Nephron progenitor cell (in vitro differentiated cells): Measurements from ENCODE around the gene GNB5.

Experiments used
- DNase-seq: peaks from one replicate; pipeline ENCODE4 v3.0.0; 2021
- H3K27ac Mint-ChIP-seq: 2 replicates; pipeline ENCODE4 v1.8.0; 2021; ENCODE audit warnings: mild to moderate bottlenecking, moderate library complexity, mixed read lengths
- H3K27me3 Mint-ChIP-seq: 2 replicates; pipeline ENCODE4 v1.8.0; 2021; ENCODE audit warnings: mild to moderate bottlenecking, low read depth, mixed read lengths; ENCODE audit not compliant: poor library complexity
- H3K36me3 Mint-ChIP-seq: 2 replicates; pipeline ENCODE4 v1.8.0; 2021; ENCODE audit warnings: low read depth, mixed read lengths
- H3K4me1 Mint-ChIP-seq: 2 replicates; pipeline ENCODE4 v1.8.0; 2021; ENCODE audit warnings: mixed read lengths
- H3K4me3 Mint-ChIP-seq: 2 replicates; pipeline ENCODE4 v1.8.0; 2021; ENCODE audit warnings: mild to moderate bottlenecking, moderate library complexity, mixed read lengths
- H3K9me3 Mint-ChIP-seq: 2 replicates; pipeline ENCODE4 v1.8.0; 2021; ENCODE audit warnings: mild to moderate bottlenecking, moderate library complexity, mixed read lengths
- TF ChIP-seq, protein P1 (sequence below): fragments of 200-600 bp; sonication (generic); IDR thresholded peaks from 2 replicates; pipeline ENCODE4 v1.5.0; 2021; ENCODE audit warnings: antibody characterized with exemption

Gene GNB5

DNA sequence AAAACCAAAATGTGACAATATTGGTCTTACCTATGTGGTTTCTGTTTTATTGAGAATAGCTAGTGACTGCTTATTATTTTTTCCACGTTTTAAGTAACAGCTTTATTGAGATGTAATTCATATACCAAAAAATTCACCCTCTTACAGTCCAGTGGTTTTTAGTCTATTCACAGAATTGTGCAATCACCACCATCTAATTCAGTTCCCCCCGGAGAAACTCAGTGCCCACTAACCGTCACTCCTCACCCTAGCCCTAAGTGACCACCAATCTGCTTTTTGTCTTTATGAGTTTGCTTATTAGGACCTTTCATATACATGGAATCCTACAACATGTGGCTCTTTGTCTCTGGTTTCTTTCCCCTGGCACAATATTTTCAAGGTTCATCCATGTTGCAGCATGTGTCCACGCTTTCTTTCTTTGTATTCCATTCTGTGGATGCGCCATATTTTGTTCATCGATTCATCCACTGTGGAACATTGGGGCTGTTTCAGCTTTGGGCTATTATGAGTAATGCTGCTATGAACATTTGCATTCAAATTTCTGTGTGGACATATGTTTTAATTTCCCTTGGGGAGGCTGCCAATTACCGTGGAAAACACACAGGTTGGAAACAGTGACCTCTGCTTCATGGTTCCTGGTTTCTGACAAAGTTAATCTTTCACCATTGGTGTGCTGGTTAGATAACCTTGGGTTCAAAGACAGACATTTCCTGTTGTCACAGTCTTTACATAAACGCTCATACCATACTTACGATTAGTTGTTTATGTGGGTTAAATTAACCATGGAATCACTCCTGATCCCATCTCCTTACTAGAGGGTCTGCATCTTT is 75.4 kb downstream of the GNB5 start:
- DNase-seq: no peak
- Mint-ChIP-seq H3K27ac (no peak overlapping the region), H3K4me1 (peaks cover 24% of the 10 kb centered on the region), H3K36me3 (no peaks in the 10 kb centered on the region), H3K27me3 (peaks cover 7% of the 10 kb centered on the region), H3K9me3 (peaks cover 8% of the 10 kb centered on the region), H3K4me3 (no peak overlapping the region)
- TF ChIP-seq, protein P1, sequence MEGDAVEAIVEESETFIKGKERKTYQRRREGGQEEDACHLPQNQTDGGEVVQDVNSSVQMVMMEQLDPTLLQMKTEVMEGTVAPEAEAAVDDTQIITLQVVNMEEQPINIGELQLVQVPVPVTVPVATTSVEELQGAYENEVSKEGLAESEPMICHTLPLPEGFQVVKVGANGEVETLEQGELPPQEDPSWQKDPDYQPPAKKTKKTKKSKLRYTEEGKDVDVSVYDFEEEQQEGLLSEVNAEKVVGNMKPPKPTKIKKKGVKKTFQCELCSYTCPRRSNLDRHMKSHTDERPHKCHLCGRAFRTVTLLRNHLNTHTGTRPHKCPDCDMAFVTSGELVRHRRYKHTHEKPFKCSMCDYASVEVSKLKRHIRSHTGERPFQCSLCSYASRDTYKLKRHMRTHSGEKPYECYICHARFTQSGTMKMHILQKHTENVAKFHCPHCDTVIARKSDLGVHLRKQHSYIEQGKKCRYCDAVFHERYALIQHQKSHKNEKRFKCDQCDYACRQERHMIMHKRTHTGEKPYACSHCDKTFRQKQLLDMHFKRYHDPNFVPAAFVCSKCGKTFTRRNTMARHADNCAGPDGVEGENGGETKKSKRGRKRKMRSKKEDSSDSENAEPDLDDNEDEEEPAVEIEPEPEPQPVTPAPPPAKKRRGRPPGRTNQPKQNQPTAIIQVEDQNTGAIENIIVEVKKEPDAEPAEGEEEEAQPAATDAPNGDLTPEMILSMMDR: no peak

DNA sequence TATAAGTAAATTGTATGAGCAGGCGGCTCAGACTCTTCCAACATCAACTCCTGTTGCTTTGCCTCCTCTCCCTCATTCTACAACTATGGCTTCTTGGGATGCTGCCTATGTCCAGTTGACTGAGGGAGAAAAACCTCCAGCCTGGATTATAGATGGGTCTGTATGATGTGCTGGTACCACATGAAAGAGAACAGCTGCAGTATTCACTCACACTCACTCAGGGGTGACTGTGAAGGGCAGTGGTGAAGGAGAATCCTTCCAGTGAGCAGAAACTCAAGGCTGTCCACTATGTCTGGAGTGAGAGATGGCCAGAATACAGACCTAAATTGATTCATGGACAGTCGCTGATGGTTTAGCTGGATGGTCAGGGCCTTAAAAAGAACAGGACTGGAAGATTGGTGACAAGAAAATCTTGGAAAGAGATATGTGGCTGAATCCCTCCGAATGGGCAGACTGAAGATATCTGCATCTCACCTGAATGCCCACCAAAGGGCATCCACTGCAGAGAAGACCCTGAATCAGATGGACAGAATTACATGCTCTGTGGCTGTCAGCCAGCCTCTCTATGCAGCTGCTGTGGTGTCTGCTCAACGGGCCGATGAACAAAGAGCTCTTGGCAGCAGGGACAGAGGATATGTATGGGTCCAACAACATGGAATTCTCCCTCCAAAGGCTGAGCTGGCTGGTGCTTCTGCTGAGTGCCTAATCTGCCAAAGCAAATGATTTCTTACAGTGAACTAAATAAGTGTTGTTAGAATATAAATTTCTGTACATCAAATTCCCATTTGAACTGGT is 76.7 kb downstream of the GNB5 start:
- TF ChIP-seq, protein P1: no peak
- Mint-ChIP-seq H3K36me3 (no peaks in the 10 kb centered on the region), H3K4me3 (no peak overlapping the region), H3K27me3 (peaks cover 7% of the 10 kb centered on the region), H3K4me1 (peaks cover 24% of the 10 kb centered on the region), H3K27ac (no peak overlapping the region), H3K9me3 (peaks cover 8% of the 10 kb centered on the region)
- no peak for DNase-seq

DNA sequence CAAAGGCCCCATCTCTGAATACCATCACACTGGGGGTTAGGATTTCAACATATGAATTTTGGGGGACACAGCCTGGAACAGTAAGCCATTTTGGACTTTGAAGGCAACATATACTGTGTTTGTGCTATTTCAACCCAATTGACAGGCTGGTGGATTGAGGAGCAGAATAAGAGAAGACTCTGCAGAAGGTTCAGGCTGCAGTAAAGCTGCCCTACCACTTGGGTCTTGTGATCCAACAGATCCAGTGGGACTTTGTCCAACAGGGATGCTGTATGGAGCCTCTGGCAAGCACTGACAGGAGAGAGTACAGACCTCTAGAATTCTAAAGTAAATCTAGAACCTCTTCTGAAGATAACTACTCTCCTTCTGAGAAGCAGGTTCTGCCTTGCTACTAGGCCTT is 77.5 kb downstream of the GNB5 start:
- Mint-ChIP-seq H3K27me3 (peaks cover 7% of the 10 kb centered on the region), H3K9me3 (peaks cover 8% of the 10 kb centered on the region), H3K36me3 (no peaks in the 10 kb centered on the region), H3K27ac (no peak overlapping the region), H3K4me3 (no peak overlapping the region), H3K4me1 (peaks cover 24% of the 10 kb centered on the region)
- TF ChIP-seq, protein P1: no peak
- no peak for DNase-seq

DNA sequence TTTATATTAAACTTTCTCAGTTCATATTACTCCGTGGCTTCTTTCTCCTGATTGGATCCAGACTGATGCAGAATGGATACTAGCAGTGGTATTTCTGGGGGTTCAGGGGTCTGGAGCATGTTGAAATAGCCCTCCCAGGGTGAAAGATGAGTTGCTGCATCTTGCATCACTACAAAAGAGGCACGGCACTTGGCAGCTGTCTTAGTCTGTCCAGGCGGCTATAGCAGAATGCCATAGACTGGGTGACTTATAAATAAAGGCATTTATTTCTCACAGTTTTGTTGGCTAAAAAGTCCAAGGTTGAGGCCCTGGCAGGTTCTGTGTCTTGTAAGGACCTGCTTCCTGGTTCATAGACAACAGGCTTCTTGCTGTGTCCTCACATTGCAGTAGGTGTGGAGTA is 78.0 kb downstream of the GNB5 start:
- Mint-ChIP-seq H3K36me3 (no peaks in the 10 kb centered on the region), H3K27ac (no peak overlapping the region), H3K27me3 (peaks cover 8% of the 10 kb centered on the region), H3K9me3 (peaks cover 8% of the 10 kb centered on the region), H3K4me1 (peaks cover 24% of the 10 kb centered on the region), H3K4me3 (no peak overlapping the region)
- no peak for DNase-seq
- TF ChIP-seq, protein P1: no peak

DNA sequence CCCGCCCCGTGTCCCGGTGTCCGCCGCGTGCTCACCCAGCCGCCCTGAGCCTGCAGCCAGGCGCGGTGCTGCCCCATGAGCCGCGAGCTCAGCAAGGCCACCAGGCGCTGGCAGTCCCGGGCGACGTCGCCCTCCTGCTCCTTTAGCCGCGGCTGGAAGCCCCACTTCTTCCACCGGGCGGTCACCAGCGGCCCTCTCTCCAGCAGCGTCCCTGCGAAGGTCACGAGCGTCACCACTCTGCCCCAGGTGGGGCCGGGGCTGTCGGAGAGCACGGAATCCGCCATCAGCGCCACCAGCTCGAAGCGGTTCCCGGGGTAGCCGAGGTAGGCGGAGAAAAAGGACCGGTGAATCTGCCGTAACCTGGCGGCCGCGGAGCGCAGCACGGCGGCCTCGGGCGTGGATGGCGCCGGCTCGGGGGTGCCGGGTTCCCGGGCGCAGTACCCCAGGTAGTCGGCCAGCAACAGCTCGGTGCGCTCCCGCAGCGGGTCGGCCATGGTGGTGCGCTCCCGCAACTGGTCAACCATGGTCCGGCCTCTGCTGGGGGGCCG is 78.9 kb downstream of the GNB5 start:
- Mint-ChIP-seq H3K36me3 (no peaks in the 10 kb centered on the region), H3K4me1 (peaks cover 14% of the 10 kb centered on the region), H3K9me3 (peaks cover 8% of the 10 kb centered on the region), H3K27ac (no peak overlapping the region), H3K4me3 (no peak overlapping the region), H3K27me3 (peaks cover 8% of the 10 kb centered on the region)
- DNase-seq: no peak
- TF ChIP-seq, protein P1: no peak
